Measurements from ENCODE around the gene CTNNA3. TPM values are rescaled to one million over a fixed set of nuclear protein-coding genes. Genes with fewer than 3 reads are reported as not detected.

CTNNA3 gene
- total RNA-seq, 1 experiment from 2014 or later, result 0.32 TPM

DNA sequence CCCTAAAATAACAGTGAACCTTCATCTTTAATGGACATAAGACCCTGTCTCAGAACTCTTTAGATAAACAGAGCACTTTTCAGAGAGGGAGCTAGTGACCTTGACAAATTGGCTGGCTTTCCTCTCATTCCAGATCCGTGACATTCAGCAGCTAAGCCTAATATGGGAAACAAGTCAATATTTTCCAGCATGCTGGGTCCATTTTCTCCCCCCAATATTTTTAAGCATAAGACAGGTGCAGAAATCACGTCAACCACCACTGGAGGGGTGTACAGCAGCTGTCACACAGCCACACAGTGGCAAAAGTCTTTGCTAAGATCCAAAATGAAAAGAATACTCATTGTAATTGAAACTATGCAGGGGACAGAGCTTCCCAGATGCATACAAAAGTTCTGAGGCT is 744.1 kb downstream of the CTNNA3 start:
- intact Hi-C loops (cut with micrococcal nuclease), result loop anchor here (10.0 kb wide), 1 partner anchor 823 kb away; no protein-coding TSS in a partner anchor
- no peak for ATAC-seq
- Histone ChIP-seq H4K20me1 (ENCODE audit: insufficient read depth) (no peaks in the 10 kb centered on the region), H3K4me1 (ENCODE audit: control insufficient read depth in 1 of 2, insufficient read depth in 2 of 2, low read length in 2 of 2) (no peaks in the 10 kb centered on the region), H3K27ac (ENCODE audit: low read depth, low read length) (no peak overlapping the region), H3K27me3 (ENCODE audit: insufficient read depth, low read length) (no peaks in the 10 kb centered on the region), H3K4me2 (ENCODE audit: low read length) (no peak overlapping the region), H3K36me3 (ENCODE audit: control insufficient read depth in 1 of 2, insufficient read depth in 2 of 2, low read length in 2 of 2) (no peaks in the 10 kb centered on the region), H3K4me3 (replicated peaks in 1 of 2; ENCODE audit: low read depth in 1 of 2, low read length in 2 of 2) (no peak overlapping the region), H3K9ac (ENCODE audit: low read length) (no peak overlapping the region), H3K79me2 (ENCODE audit: insufficient read depth, low read length) (no peaks in the 10 kb centered on the region), H3K9me3 (ENCODE audit: control insufficient read depth in 1 of 2, insufficient read depth in 1 of 2, low read depth in 1 of 2, low read length in 2 of 2) (no peaks in the 10 kb centered on the region), H3K9me2 (ENCODE audit: insufficient read depth) (no peaks in the 10 kb centered on the region), H2AFZ (ENCODE audit: low read depth, low read length, poor library complexity, severe bottlenecking) (no peak overlapping the region)
- ChIA-PET POLR2A (no interaction called here), RAD21 (ENCODE audit: low non-redundant PET in 1 of 2, low total read pairs in 2 of 2, uncharacterized antibody in 2 of 2, unreplicated experiment in 2 of 2) (no interaction called here), CTCF (no interaction called here)
- no peak for DNase-seq (ENCODE audit: low read depth, low spot score)
- TF ChIP-seq EZH2phosphoT487 (IDR thresholded peaks at IDR 0.05; ENCODE audit: borderline replicate concordance) (no peak), ZNF274 (IDR thresholded peaks at IDR 0.05; ENCODE audit: low read depth, low read length) (no peak), TCF7L2 (IDR thresholded peaks at IDR 0.05; ENCODE audit: borderline replicate concordance, extremely low read depth, insufficient read depth, insufficient read length) (no peak), FOSL1 (IDR thresholded peaks at IDR 0.05; ENCODE audit: low read depth) (no peak), JUND (IDR thresholded peaks at IDR 0.05) (no peak), ELF1 (IDR thresholded peaks at IDR 0.05; ENCODE audit: borderline replicate concordance, low read depth) (no peak), RAD21 (IDR thresholded peaks at IDR 0.05; ENCODE audit: low read depth) (no peak), EZH2 (IDR thresholded peaks at IDR 0.05) (no peak), POLR2A (IDR thresholded peaks at IDR 0.05; ENCODE audit: borderline replicate concordance, extremely low read depth, insufficient read depth, insufficient read length) (no peak), EGR1 (IDR thresholded peaks at IDR 0.05; ENCODE audit: low read depth) (no peak)
- TF ChIP-seq, protein P1, sequence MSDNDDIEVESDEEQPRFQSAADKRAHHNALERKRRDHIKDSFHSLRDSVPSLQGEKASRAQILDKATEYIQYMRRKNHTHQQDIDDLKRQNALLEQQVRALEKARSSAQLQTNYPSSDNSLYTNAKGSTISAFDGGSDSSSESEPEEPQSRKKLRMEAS (IDR thresholded peaks at IDR 0.05), result no peak
- TF ChIP-seq, protein P2, sequence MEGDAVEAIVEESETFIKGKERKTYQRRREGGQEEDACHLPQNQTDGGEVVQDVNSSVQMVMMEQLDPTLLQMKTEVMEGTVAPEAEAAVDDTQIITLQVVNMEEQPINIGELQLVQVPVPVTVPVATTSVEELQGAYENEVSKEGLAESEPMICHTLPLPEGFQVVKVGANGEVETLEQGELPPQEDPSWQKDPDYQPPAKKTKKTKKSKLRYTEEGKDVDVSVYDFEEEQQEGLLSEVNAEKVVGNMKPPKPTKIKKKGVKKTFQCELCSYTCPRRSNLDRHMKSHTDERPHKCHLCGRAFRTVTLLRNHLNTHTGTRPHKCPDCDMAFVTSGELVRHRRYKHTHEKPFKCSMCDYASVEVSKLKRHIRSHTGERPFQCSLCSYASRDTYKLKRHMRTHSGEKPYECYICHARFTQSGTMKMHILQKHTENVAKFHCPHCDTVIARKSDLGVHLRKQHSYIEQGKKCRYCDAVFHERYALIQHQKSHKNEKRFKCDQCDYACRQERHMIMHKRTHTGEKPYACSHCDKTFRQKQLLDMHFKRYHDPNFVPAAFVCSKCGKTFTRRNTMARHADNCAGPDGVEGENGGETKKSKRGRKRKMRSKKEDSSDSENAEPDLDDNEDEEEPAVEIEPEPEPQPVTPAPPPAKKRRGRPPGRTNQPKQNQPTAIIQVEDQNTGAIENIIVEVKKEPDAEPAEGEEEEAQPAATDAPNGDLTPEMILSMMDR (IDR thresholded peaks at IDR 0.05 in 2 of 3, conservative IDR thresholded peaks at IDR 0.05 in 1 of 3; ENCODE audit: borderline replicate concordance in 1 of 3, insufficient read depth in 1 of 3, low read depth in 2 of 3, low read length in 2 of 3), result no peak
- BruUV-seq (replicated peaks), result no TSS peak
